Transverse colon (tissue), 4 donors: ENCODE results near the gene IGSF9. TPM values are rescaled to one million over a fixed set of nuclear protein-coding genes. Genes with fewer than 3 reads are reported as not detected.

Experiments
- DNase-seq: peaks from one replicate; pipeline ENCODE4 v3.0.0-alpha.2; 2019
- H3K27ac ChIP-seq, 4 donors: fragments of 200-600 bp; sonication (generic); 2 replicates each; pipeline ENCODE4 v1.5.1; 2016 to 2018; ENCODE audit warnings: inconsistent platforms in 4 of 4
- H3K27me3 ChIP-seq: fragments of 200-600 bp; sonication (generic); 2 replicates; pipeline ENCODE4 v1.5.1; 2017; ENCODE audit warnings: inconsistent platforms
- H3K36me3 ChIP-seq, 4 donors: fragments of 200-600 bp; sonication (generic); 2 replicates each; pipeline ENCODE4 v1.5.1; 2017 to 2019; ENCODE audit warnings: inconsistent platforms in 4 of 4
- H3K4me1 ChIP-seq, 4 donors: fragments of 200-600 bp; sonication (generic); 2 replicates each; pipeline ENCODE4 v1.5.1; 2017 to 2020; ENCODE audit warnings: inconsistent platforms in 4 of 4
- H3K4me3 ChIP-seq, 4 donors: fragments of 200-600 bp; sonication (generic); 1 replicate in 1 of 4; 2 replicates in 3 of 4; pipeline versions ENCODE4 v1.5.1 to v1.6.1; 2017 to 2019; ENCODE audit warnings: inconsistent platforms in 4 of 4
- H3K9me3 ChIP-seq, 2 donors: fragments of 200-600 bp; sonication (generic); 2 replicates each; pipeline ENCODE4 v1.5.1; 2017 to 2019; ENCODE audit warnings: inconsistent platforms in 2 of 2
- EP300 ChIP-seq: sonication (generic); formaldehyde crosslinking; IDR thresholded peaks from one replicate; pipeline ENCODE4 v1.6.1; 2017; ENCODE audit warnings: antibody characterized with exemption, low read depth
- POLR2A ChIP-seq: fragments of 450-650 bp; IDR thresholded peaks from one replicate; pipeline ENCODE4 v1.6.1; 2016; ENCODE audit warnings: antibody characterized with exemption, mild to moderate bottlenecking, moderate library complexity
- POLR2AphosphoS5 ChIP-seq, 3 donors: sonication (generic); formaldehyde crosslinking; IDR thresholded peaks; one replicate each; pipeline ENCODE4 v1.6.1; 2016; ENCODE audit warnings: antibody characterized with exemption in 3 of 3
- WGBS, 2 donors: methylation state at CpG; one replicate each; pipeline ENCODE4 v1.1.5; 2018; ENCODE audit warnings: low coverage in 1 of 2; 5-methylcytosine and 5-hydroxymethylcytosine counted together
- in situ Hi-C, 4 donors: fragments of 200-750 bp; cut with MboI; loops; one replicate each; pipeline versions ENCODE4 v1.15.0 to v1.15.1; 2017; ENCODE audit warnings: low sequenced_read_pairs in 3 of 4, low pct_ligation_motif_present in 1 of 4, low pct_unique_long_range_greater_than_20kb in 1 of 4
- intact Hi-C: fragments of 100-400 bp; cut with DNase I; formaldehyde crosslinking; loops from one replicate; pipeline ENCODE4 v1.15.1; 2023; ENCODE audit warnings: low total_unique reads
- total RNA-seq, 4 donors: library from RNA; depleted of rRNA; stranded (reverse); fragments of >200 nt; gene quantifications; one replicate each; pipeline ENCODE4 v1.1.0, GENCODE V29; 2016
- TF ChIP-seq, protein P1 (sequence below), 5 experiments: fragments of 200-600 bp in 3 of 5; fragments of 450-650 bp in 2 of 5; sonication (generic) in 3 of 5; IDR thresholded peaks; 1 replicate in 2 of 5; 2 replicates in 3 of 5; pipeline ENCODE4 v1.5.1; 2016 to 2017; ENCODE audit warnings: antibody characterized with exemption in 5 of 5, inconsistent platforms in 3 of 5, mild to moderate bottlenecking in 2 of 5, moderate library complexity in 1 of 5

Gene IGSF9
- total RNA-seq, 4 donors from 2014 or later = 40.7 to 137 (median 81.3) TPM

DNA sequence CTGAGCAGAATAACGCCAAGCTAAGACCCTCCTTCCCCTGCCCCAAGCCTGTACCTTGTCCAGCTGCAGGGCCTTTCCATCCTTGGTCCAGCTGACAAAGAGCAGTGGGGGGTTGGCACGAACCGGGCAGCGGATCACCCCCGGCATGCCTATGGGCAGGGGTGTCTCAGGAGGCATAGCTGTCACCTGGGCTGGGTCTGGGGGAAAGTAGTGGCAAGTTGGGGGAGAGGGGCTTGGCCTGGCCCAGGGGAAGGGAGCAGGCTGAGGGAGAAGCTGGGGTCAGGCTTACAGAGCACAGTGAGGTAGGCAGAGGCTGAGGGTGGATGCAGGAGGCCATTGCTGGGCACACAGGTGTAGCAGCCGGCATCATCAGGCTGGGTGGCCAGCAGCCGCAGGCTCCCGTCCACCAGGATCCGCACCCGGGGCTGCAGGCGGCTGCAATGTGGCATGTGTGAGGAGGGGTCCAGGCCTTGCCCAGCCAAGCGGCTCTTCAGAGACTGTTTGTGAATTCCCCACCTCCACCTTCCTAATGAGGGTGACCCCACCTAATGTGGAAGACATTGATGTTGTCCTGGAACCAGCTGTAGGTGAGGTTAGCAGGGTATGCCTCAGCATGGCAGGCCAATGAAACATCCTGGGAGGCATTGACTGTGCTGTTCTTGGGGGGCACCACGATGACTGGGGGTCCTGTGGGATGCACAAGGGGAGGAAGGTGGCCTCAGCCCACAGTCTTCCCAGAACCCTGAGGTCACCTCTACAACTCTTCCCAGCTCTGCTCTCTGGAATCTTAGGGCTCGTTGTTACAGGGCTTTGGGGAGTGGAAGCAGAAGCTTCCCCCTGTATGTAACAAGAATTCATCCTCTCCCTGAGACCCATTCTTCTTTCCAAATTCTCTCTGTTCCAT, 11.0 kb downstream of the IGSF9 start:
- no peak overlapping the region for H3K4me3 ChIP-seq
- H3K9me3 ChIP-seq = no peaks in the 10 kb centered on the region
- no peaks in the 10 kb centered on the region for H3K36me3 ChIP-seq
- H3K27me3 ChIP-seq = no peaks in the 10 kb centered on the region
- TF ChIP-seq POLR2AphosphoS5 (IDR thresholded peaks at IDR 0.05) (no peak), EP300 (no peak), POLR2A (no peak)
- TF ChIP-seq, protein P1, sequence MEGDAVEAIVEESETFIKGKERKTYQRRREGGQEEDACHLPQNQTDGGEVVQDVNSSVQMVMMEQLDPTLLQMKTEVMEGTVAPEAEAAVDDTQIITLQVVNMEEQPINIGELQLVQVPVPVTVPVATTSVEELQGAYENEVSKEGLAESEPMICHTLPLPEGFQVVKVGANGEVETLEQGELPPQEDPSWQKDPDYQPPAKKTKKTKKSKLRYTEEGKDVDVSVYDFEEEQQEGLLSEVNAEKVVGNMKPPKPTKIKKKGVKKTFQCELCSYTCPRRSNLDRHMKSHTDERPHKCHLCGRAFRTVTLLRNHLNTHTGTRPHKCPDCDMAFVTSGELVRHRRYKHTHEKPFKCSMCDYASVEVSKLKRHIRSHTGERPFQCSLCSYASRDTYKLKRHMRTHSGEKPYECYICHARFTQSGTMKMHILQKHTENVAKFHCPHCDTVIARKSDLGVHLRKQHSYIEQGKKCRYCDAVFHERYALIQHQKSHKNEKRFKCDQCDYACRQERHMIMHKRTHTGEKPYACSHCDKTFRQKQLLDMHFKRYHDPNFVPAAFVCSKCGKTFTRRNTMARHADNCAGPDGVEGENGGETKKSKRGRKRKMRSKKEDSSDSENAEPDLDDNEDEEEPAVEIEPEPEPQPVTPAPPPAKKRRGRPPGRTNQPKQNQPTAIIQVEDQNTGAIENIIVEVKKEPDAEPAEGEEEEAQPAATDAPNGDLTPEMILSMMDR (IDR thresholded peaks at IDR 0.05) = no peak
- in situ Hi-C loops = loop anchor here (5.0 to 10.0 kb wide), 2 partner anchors 70 to 73 kb away; no protein-coding TSS in a partner anchor
- no peak overlapping the region for H3K27ac ChIP-seq
- peaks cover 21 to 34% (median 32%) of the 10 kb centered on the region in 4 donors for H3K4me1 ChIP-seq
- intact Hi-C loops = no loop called here
- DNase-seq = no peak
- WGBS, 2 donors = 91% methylated on average over 12 of the region's 14 CpGs; no CpG with 5 or more reads in 1 of the 2 donors

DNA sequence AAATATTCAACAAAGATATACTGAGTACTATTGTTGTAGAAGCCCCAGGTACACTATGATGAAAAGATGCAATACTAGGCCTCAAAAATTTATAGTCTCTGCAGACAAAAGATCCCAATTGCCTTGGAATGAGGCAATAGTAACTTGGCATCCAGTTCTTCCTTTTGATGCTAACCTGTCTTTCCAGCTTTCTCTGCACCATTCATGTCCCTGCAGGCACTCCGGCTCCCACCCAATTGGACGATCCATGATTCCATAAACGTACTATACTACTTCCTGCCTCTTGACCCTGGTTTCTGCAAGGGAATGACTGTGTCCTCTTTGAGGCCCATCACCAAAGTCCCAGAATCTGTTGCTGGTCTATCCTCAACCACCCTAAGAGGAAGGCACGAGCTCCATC, 12.1 kb downstream of the IGSF9 start:
- in situ Hi-C loops (loop anchor here in 1 of 4 donors (10.0 kb wide), 1 partner anchor 71 kb away; no protein-coding TSS in a partner anchor), intact Hi-C loops (no loop called here)
- Histone ChIP-seq H3K27ac (no peak overlapping the region), H3K27me3 (no peaks in the 10 kb centered on the region), H3K9me3 (no peaks in the 10 kb centered on the region), H3K4me3 (no peak overlapping the region), H3K4me1 (peaks cover 18 to 25% (median 24%) of the 10 kb centered on the region in 4 donors), H3K36me3 (no peaks in the 10 kb centered on the region)
- no peak for DNase-seq
- TF ChIP-seq EP300 = no peak
- TF ChIP-seq POLR2A = no peak
- TF ChIP-seq, protein P1 (IDR thresholded peaks at IDR 0.05) = no peak
- no peak for TF ChIP-seq POLR2AphosphoS5 (IDR thresholded peaks at IDR 0.05)
- 58 to 71% methylated on average over 4 of the region's 4 CpGs for WGBS, 2 donors

DNA sequence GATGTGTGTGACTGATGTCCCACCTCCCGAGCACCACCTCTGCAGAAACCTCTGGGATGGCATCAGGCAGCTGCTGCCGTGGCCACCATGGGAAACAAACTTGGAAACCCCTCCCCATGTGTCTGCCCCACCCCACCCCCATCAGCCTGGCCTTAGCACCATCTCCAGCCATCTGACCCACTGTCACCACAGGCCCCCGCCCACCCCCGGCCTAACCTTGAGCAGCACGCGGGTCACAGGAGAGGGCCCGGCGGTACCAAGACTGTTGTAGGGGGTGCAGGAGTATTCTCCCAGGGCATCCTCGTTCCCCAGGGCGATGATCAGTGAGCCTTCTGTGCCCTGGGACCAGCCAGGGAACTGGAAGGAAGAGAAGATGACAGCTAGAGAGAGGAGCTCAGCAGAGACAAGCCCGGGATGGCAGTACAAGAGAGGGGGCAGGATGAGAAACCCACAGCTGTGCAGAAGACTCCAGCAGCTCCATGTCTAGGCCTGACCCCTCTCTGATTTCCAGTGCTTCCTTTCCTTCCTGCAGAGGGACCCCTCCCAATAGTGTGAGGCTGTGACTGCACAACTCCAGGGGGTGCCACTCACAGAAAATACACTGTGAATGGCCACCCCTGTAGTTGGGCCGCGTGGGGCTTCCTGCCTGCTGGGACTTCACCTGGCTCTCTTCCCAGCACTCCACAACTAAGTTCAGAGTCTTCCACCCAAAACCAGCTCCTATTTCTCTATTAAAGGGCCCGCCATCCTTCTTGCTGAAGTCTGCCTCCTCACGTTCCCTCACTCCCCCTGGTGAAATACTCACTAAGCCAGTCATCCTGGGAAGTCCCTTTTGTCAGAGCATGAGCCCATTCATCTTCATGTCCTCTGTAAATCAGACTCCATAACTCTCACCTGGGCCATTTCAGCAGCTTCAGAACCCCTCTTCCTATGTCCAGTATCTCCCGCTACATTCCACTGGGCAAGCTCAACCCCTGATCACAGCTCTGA, 12.8 kb downstream of the IGSF9 start:
- H3K4me1 ChIP-seq = peaks cover 11 to 17% (median 16%) of the 10 kb centered on the region in 4 donors
- in situ Hi-C loops = loop anchor here in 1 of 4 donors (10.0 kb wide), 1 partner anchor 72 kb away; no protein-coding TSS in a partner anchor
- DNase-seq = no peak

More for the DNA sequence above, 12.8 kb downstream of the IGSF9 start:
- intact Hi-C loops = no loop called here
- 78 to 81% methylated on average over 5 to 15 of the region's 16 CpGs for WGBS, 2 donors
- TF ChIP-seq, protein P1 (IDR thresholded peaks at IDR 0.05) = no peak
- TF ChIP-seq POLR2A (no peak), EP300 (no peak), POLR2AphosphoS5 (IDR thresholded peaks at IDR 0.05) (no peak)
- Histone ChIP-seq H3K4me3 (no peak overlapping the region), H3K36me3 (no peaks in the 10 kb centered on the region), H3K27ac (no peak overlapping the region), H3K9me3 (no peaks in the 10 kb centered on the region), H3K27me3 (no peaks in the 10 kb centered on the region)
